Measurements from ENCODE around the gene AMER2. TPM values are rescaled to one million over a fixed set of nuclear protein-coding genes. Genes with fewer than 3 reads are reported as not detected.

Gene AMER2
- total RNA-seq, 2 experiments from 2014 or later, result not detected

- H3K27ac ChIP-seq (ENCODE audit: low read depth, low read length, poor library complexity, severe bottlenecking), result no peak overlapping the region
- no peaks in the 10 kb centered on the region for H3K4me1 ChIP-seq (ENCODE audit: insufficient read depth, low read length, poor library complexity, severe bottlenecking)
- H4K20me1 ChIP-seq (ENCODE audit: insufficient read depth, low read length), result no peaks in the 10 kb centered on the region
- no peaks in the 10 kb centered on the region for H3K79me2 ChIP-seq (ENCODE audit: insufficient read depth, low read depth, low read length)
- no peaks in the 10 kb centered on the region for H3K9me2 ChIP-seq (ENCODE audit: insufficient read depth, low read length)
- no peak overlapping the region for H2AFZ ChIP-seq (ENCODE audit: low read length)
- H3K4me3 ChIP-seq (ENCODE audit: low read depth, low read length, poor library complexity, severe bottlenecking), result no peak overlapping the region
- ChIA-PET POLR2A (interaction anchor here (1.1 to 1.7 kb wide), 2 partner anchors 9 to 13 kb away, joined by 3 to 8 read pairs; no protein-coding TSS in a partner anchor), CTCF (ENCODE audit: unreplicated experiment) (no interaction called here)
- no peaks in the 10 kb centered on the region for H3K36me3 ChIP-seq (ENCODE audit: insufficient read depth, low read length)
- BruUV-seq (replicated peaks), result no TSS peak
- TF ChIP-seq, protein P1, sequence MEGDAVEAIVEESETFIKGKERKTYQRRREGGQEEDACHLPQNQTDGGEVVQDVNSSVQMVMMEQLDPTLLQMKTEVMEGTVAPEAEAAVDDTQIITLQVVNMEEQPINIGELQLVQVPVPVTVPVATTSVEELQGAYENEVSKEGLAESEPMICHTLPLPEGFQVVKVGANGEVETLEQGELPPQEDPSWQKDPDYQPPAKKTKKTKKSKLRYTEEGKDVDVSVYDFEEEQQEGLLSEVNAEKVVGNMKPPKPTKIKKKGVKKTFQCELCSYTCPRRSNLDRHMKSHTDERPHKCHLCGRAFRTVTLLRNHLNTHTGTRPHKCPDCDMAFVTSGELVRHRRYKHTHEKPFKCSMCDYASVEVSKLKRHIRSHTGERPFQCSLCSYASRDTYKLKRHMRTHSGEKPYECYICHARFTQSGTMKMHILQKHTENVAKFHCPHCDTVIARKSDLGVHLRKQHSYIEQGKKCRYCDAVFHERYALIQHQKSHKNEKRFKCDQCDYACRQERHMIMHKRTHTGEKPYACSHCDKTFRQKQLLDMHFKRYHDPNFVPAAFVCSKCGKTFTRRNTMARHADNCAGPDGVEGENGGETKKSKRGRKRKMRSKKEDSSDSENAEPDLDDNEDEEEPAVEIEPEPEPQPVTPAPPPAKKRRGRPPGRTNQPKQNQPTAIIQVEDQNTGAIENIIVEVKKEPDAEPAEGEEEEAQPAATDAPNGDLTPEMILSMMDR (conservative IDR thresholded peaks at IDR 0.05; ENCODE audit: low read length), result no peak
- no peak for TF ChIP-seq EZH2phosphoT487 (IDR thresholded peaks at IDR 0.05; ENCODE audit: borderline replicate concordance, low read depth, low read length)
- no peaks in the 10 kb centered on the region for H3K9me3 ChIP-seq (ENCODE audit: low read length)
- H3K4me2 ChIP-seq (ENCODE audit: low read length), result no peak overlapping the region
- no peak for DNase-seq (ENCODE audit: low spot score)
- intact Hi-C loops (cut with micrococcal nuclease; ENCODE audit: unreplicated experiment), result no loop called here
Measured at GRCh38 chr13:25192489-25192888, 20.4 kb upstream of the AMER2 start.

- POLR2A ChIA-PET, result no interaction called here
- CTCF ChIA-PET (ENCODE audit: unreplicated experiment), result no interaction called here
- BruUV-seq (replicated peaks), result no TSS peak
Measured at GRCh38 chr13:25192052-25192451, 20.0 kb upstream of the AMER2 start.

DNA sequence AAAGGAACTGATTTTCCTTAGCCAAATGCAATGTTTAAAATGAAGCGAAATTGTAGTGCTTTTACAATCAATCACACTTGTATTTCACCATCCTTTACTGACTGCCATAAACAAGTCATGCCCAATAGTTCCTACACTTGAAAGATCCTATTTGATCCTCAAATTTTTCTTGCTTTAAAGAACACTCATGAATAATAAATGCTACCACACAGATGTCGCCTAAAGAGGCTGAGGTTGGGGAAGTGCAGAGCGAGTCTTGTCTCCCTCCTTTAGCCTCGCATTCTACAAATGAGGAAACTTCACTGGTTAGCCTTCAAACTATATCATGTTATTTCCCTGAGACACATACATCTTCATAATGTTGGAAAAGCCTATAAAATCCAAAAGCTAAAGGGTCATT, 18.7 kb upstream of the AMER2 start:
- ChIA-PET POLR2A (interaction anchor here (0.6 kb wide), 1 partner anchor 15 kb away, joined by 4 read pairs; no protein-coding TSS in a partner anchor), CTCF (ENCODE audit: unreplicated experiment) (no interaction called here)
- Histone ChIP-seq H2AFZ (ENCODE audit: low read length) (no peak overlapping the region), H3K4me2 (ENCODE audit: low read length) (no peak overlapping the region), H3K36me3 (ENCODE audit: insufficient read depth, low read length) (no peaks in the 10 kb centered on the region), H3K79me2 (ENCODE audit: insufficient read depth, low read depth, low read length) (no peaks in the 10 kb centered on the region), H3K27ac (ENCODE audit: low read depth, low read length, poor library complexity, severe bottlenecking) (no peak overlapping the region), H3K4me1 (ENCODE audit: insufficient read depth, low read length, poor library complexity, severe bottlenecking) (no peaks in the 10 kb centered on the region), H3K9me2 (ENCODE audit: insufficient read depth, low read length) (no peaks in the 10 kb centered on the region), H4K20me1 (ENCODE audit: insufficient read depth, low read length) (no peaks in the 10 kb centered on the region), H3K4me3 (ENCODE audit: low read depth, low read length, poor library complexity, severe bottlenecking) (no peak overlapping the region), H3K9me3 (ENCODE audit: low read length) (no peaks in the 10 kb centered on the region)
- intact Hi-C loops (cut with micrococcal nuclease; ENCODE audit: unreplicated experiment), result no loop called here
- TF ChIP-seq, protein P1 (conservative IDR thresholded peaks at IDR 0.05; ENCODE audit: low read length), result no peak
- TF ChIP-seq EZH2phosphoT487 (IDR thresholded peaks at IDR 0.05; ENCODE audit: borderline replicate concordance, low read depth, low read length), result no peak
- no peak for DNase-seq (ENCODE audit: low spot score)
- BruUV-seq (replicated peaks), result no TSS peak

More at GRCh38 chr13:25192052-25192451, 20.0 kb upstream of the AMER2 start:
- no peak for DNase-seq (ENCODE audit: low spot score)
- H3K4me2 ChIP-seq (ENCODE audit: low read length), result no peak overlapping the region
- H3K9me2 ChIP-seq (ENCODE audit: insufficient read depth, low read length), result no peaks in the 10 kb centered on the region
- no peaks in the 10 kb centered on the region for H3K36me3 ChIP-seq (ENCODE audit: insufficient read depth, low read length)
- TF ChIP-seq EZH2phosphoT487 (IDR thresholded peaks at IDR 0.05; ENCODE audit: borderline replicate concordance, low read depth, low read length), result no peak
- TF ChIP-seq, protein P1 (conservative IDR thresholded peaks at IDR 0.05; ENCODE audit: low read length), result no peak
- H3K27ac ChIP-seq (ENCODE audit: low read depth, low read length, poor library complexity, severe bottlenecking), result no peak overlapping the region
- no peak overlapping the region for H2AFZ ChIP-seq (ENCODE audit: low read length)
- no peaks in the 10 kb centered on the region for H3K79me2 ChIP-seq (ENCODE audit: insufficient read depth, low read depth, low read length)
- H3K4me3 ChIP-seq (ENCODE audit: low read depth, low read length, poor library complexity, severe bottlenecking), result no peak overlapping the region
- H4K20me1 ChIP-seq (ENCODE audit: insufficient read depth, low read length), result no peaks in the 10 kb centered on the region
- intact Hi-C loops (cut with micrococcal nuclease; ENCODE audit: unreplicated experiment), result no loop called here
- no peaks in the 10 kb centered on the region for H3K9me3 ChIP-seq (ENCODE audit: low read length)
- H3K4me1 ChIP-seq (ENCODE audit: insufficient read depth, low read length, poor library complexity, severe bottlenecking), result no peaks in the 10 kb centered on the region
